HepG2 (cell line): ENCODE results near the gene XPNPEP1. TPM values are rescaled to one million over a fixed set of nuclear protein-coding genes. Genes with fewer than 3 reads are reported as not detected.

Experiments used
- ATAC-seq: fragments of 200-7000 bp; cut with Tn5 transposase; 3 replicates; pipeline ENCODE4 v1.9.1; 2020; ENCODE audit warnings: mild to moderate bottlenecking, moderate library complexity
- BruUV-seq: library from RNA; stranded (reverse); fragments of 400-500 nt; replicated peaks from 2 replicates; lab custom pipeline; 2021; lab: Mats Ljungman, UMichigan
- CTCF ChIA-PET: fragments of 300-600 bp; formaldehyde crosslinking; extraction: SDS; loops from one replicate; lab custom pipeline; 2021; ENCODE audit warnings: low total read pairs, inconsistent platforms, low intra/inter-chr PET ratio; lab: Yijun Ruan, JAX
- POLR2A ChIA-PET: fragments of 350-600 bp; sonication (Branson Sonifier 250); formaldehyde crosslinking; loops from one replicate; lab custom pipeline; 2020; ENCODE audit warnings: antibody characterized with exemption, inconsistent platforms; lab: Yijun Ruan, JAX
- DNase-seq: peaks from one replicate; pipeline ENCODE4 v3.0.0-alpha.2; 2015; ENCODE audit warnings: low spot score
- FAIRE-seq: peaks from 3 replicates; lab custom pipeline; 2011; peaks lifted over from hg19 to GRCh38; lab: Jason Lieb, UNC
- H2AFZ ChIP-seq: one replicate; pipeline ENCODE4 v1.6.1; 2011; ENCODE audit warnings: low read length, inconsistent platforms
- H3K27ac ChIP-seq: fragments of 300-600 bp; 3 replicates; pipeline ENCODE4 v1.8.0; 2011; ENCODE audit warnings: mixed run types, mild to moderate bottlenecking, mixed read lengths, low read length, inconsistent platforms; ENCODE audit not compliant: insufficient read depth; ENCODE audit errors: extremely low read length
- H3K27me3 ChIP-seq, 2 experiments: fragments of 200-600 bp in 1 of 2; 2 replicates in 1 of 2; 3 replicates in 1 of 2; pipeline versions ENCODE4 v1.6.0 to v1.8.0; 2011; ENCODE audit warnings: low read length in 2 of 2, mild to moderate bottlenecking in 2 of 2, moderate library complexity in 2 of 2, inconsistent platforms in 1 of 2; ENCODE audit not compliant: insufficient read depth in 2 of 2, control insufficient read depth in 1 of 2
- H3K36me3 ChIP-seq, 2 experiments: fragments of 200-600 bp in 1 of 2; replicated peaks in 1 of 2; 2 replicates in 1 of 2; 3 replicates in 1 of 2; pipeline versions ENCODE4 v1.5.1 to v1.8.0; 2011; ENCODE audit warnings: low read length in 2 of 2, inconsistent platforms in 1 of 2; ENCODE audit not compliant: insufficient read depth in 2 of 2, control insufficient read depth in 1 of 2
- H3K4me1 ChIP-seq: 2 replicates; pipeline ENCODE4 v1.5.1; 2012; ENCODE audit warnings: low read length, inconsistent platforms; ENCODE audit not compliant: insufficient read depth
- H3K4me2 ChIP-seq: 2 replicates; pipeline ENCODE4 v1.6.0; 2011; ENCODE audit warnings: low read depth, low read length, inconsistent platforms
- H3K4me3 ChIP-seq, 3 experiments: fragments of 200-600 bp in 1 of 3; sonication (generic), shearing (Covaris generic) in 1 of 3; replicated peaks in 1 of 3; 2 replicates each; pipeline ENCODE4 v1.5.1; 2011 to 2016; ENCODE audit warnings: low read length in 3 of 3, inconsistent platforms in 2 of 3, low read depth in 2 of 3, mild to moderate bottlenecking in 2 of 3, control low read depth in 1 of 3, mixed read lengths in 1 of 3; ENCODE audit not compliant: insufficient read depth in 1 of 3
- H3K79me2 ChIP-seq: one replicate; pipeline ENCODE4 v1.6.1; 2011; ENCODE audit warnings: low read length, inconsistent platforms; ENCODE audit not compliant: insufficient read depth
- H3K9ac ChIP-seq: 2 replicates; pipeline ENCODE4 v1.6.0; 2011; ENCODE audit warnings: mild to moderate bottlenecking, low read depth, low read length, inconsistent platforms; ENCODE audit not compliant: insufficient read depth
- H3K9me3 ChIP-seq: 2 replicates; pipeline ENCODE4 v1.5.1; 2012; ENCODE audit warnings: mild to moderate bottlenecking, low read length
- H4K20me1 ChIP-seq: 2 replicates; pipeline ENCODE4 v1.6.0; 2011; ENCODE audit warnings: inconsistent platforms, mild to moderate bottlenecking, low read length, moderate library complexity; ENCODE audit not compliant: insufficient read depth
- CEBPB ChIP-seq: IDR thresholded peaks from 2 replicates; pipeline ENCODE4 v1.6.1; 2011; ENCODE audit warnings: low read depth, low read length, improper control_type of control experiment, borderline replicate concordance
- CEBPG ChIP-seq: IDR thresholded peaks from 2 replicates; pipeline ENCODE4 v1.6.1; 2016
- GABPA ChIP-seq, 2 experiments: IDR thresholded peaks; 2 replicates each; pipeline ENCODE4 v1.6.1; 2011 to 2016; ENCODE audit warnings: low read depth in 2 of 2, low read length in 1 of 2, missing biosample characterization in 1 of 2, missing genetic modification characterization in 1 of 2
- GATAD2A ChIP-seq: IDR thresholded peaks from 2 replicates; pipeline ENCODE4 v1.6.1; 2016
- NFRKB ChIP-seq: fragments of 450-650 bp; IDR thresholded peaks from 2 replicates; pipeline ENCODE4 v1.6.1; 2017
- TAF1 ChIP-seq: sonication (generic); formaldehyde crosslinking; IDR thresholded peaks from 2 replicates; pipeline ENCODE4 v1.4.0; 2020; ENCODE audit warnings: missing genetic modification reagents
- TBP ChIP-seq: sonication (generic); formaldehyde crosslinking; IDR thresholded peaks from 2 replicates; pipeline ENCODE4 v1.5.0; 2020; ENCODE audit warnings: missing genetic modification reagents
- ZBTB8A ChIP-seq: sonication (generic); formaldehyde crosslinking; IDR thresholded peaks from 2 replicates; pipeline ENCODE4 v1.4.0; 2020; ENCODE audit warnings: mild to moderate bottlenecking, low read depth, missing genetic modification reagents, borderline replicate concordance
- ZNF558 ChIP-seq: sonication (generic); formaldehyde crosslinking; IDR thresholded peaks from 2 replicates; pipeline ENCODE4 v1.9.0; 2022; ENCODE audit warnings: mild to moderate bottlenecking, missing genetic modification reagents, borderline replicate concordance
- ZNF678 ChIP-seq: sonication (generic); formaldehyde crosslinking; IDR thresholded peaks from 2 replicates; pipeline ENCODE4 v1.4.0; 2020; ENCODE audit warnings: mild to moderate bottlenecking, missing genetic modification reagents
- ZNF841 ChIP-seq: sonication (generic); formaldehyde crosslinking; IDR thresholded peaks from 2 replicates; pipeline ENCODE4 v1.8.1; 2023; ENCODE audit warnings: missing genetic modification reagents, borderline replicate concordance
- ZNF883 ChIP-seq: sonication (generic); formaldehyde crosslinking; IDR thresholded peaks from 2 replicates; pipeline ENCODE4 v1.5.1; 2020; ENCODE audit warnings: mild to moderate bottlenecking, missing genetic modification reagents; ENCODE audit errors: not compliant biosample characterization
- WGBS: methylation state at CpG from one replicate; pipeline ENCODE4 v1.1.6; 2017; ENCODE audit warnings: low lambda C conversion rate; 5-methylcytosine and 5-hydroxymethylcytosine counted together
- in situ Hi-C: cut with HindIII; loops from 2 replicates; pipeline ENCODE4 v1.10.0; 2017; ENCODE audit warnings: low pct_unique_long_range_greater_than_20kb; ENCODE audit not compliant: extremely low pct_ligation_motif_present
- intact Hi-C: fragments of 100-400 bp; cut with micrococcal nuclease; formaldehyde crosslinking; loops from one replicate; pipeline ENCODE4 v1.10.0; 2022; ENCODE audit not compliant: unreplicated experiment
- polyA plus RNA-seq, 8 experiments: library from polyadenylated mRNA; depleted of rRNA in 3 of 8; stranded (reverse) in 7 of 8; unstranded in 1 of 8; fragments of >200 nt; fragmentation: Illumina TruSeq in 4 of 8; extraction: Trizol in 4 of 8; gene quantifications; 2 replicates each; pipeline versions ENCODE4 v1.2.1 to v1.2.3, GENCODE V29; 2011 to 2016; ENCODE audit warnings: low read depth in 4 of 8, missing spikeins in 1 of 8, mixed read lengths in 1 of 8; ENCODE audit not compliant: insufficient read depth in 1 of 8
- total RNA-seq, 5 experiments: library from RNA; depleted of rRNA; stranded (reverse); fragments of >200 nt; fragmentation: Illumina TruSeq; extraction: Trizol; gene quantifications; 2 replicates each; pipeline ENCODE4 v1.2.3, GENCODE V29; 2016; ENCODE audit warnings: low read depth in 1 of 5
- TF ChIP-seq, protein P1 (sequence below): sonication (generic); formaldehyde crosslinking; IDR thresholded peaks from 2 replicates; pipeline ENCODE4 v1.5.0; 2020; ENCODE audit warnings: missing genetic modification reagents
- TF ChIP-seq, protein P2 (sequence below): sonication (generic); formaldehyde crosslinking; IDR thresholded peaks from 2 replicates; pipeline ENCODE4 v1.4.0; 2020; ENCODE audit warnings: missing genetic modification reagents
- TF ChIP-seq, protein P3 (sequence below), 2 experiments: sonication (generic) in 1 of 2; formaldehyde crosslinking in 1 of 2; IDR thresholded peaks; 2 replicates each; pipeline versions ENCODE4 v1.4.0 to v1.6.1; 2018 to 2020; ENCODE audit warnings: missing genetic modification reagents in 2 of 2, borderline replicate concordance in 1 of 2, low read depth in 1 of 2, mild to moderate bottlenecking in 1 of 2, missing biosample characterization in 1 of 2

Gene XPNPEP1
- total and polyA plus RNA-seq, 2 of the 13 experiments (the other 11 are each of a cell fraction or from before 2014, with no cell fraction given) = 30.3 to 55.5 TPM

DNA sequence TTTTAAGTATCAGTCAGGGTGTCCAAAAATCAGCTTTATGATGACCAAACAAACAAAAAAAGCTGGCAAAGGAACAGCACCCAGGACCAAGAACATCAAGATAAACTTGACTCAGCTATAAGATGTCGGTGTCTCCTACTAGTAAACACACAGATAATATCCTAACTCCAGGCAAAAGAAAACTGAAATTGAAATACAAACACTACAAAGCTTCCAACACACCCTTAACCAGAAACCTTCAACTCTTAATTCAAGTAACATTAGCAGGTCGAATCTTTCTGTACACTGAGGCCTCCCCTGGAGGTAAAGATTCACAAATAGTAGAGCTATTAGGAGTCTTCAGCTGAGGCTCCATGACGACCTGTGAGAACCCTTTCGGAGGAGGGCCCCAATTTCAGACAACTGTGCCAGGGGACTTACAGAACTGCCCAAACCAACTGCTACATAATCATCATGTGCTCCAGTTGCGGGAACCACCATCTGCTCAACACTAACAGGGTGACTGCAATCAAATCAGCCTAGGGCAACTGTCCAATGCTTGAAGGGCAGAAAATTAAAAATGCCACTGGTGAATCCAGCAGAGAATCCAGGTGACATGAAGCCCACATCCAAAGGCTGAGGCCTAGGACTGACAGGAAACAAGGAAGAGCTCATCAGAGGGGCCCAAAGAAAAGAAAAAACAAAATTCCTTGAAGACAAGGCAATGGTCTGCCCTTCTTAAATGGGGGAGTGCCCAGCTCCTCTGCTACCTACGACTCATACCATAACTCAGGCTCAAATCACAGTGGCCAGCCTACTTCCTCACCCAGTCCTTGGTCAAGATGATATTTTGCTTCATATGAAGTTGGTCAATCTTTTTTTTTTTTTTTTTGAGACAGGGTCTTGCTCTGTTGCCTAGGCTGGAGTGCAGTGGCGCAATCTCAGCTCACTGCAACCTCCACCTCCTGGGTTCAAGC lies 20.0 kb downstream of the XPNPEP1 start:
- Histone ChIP-seq H3K79me2 (peaks cover 2% of the 10 kb centered on the region), H3K27ac (no peak overlapping the region), H3K27me3 (no peaks in the 10 kb centered on the region; a peak in 1 of 5 replicates), H4K20me1 (no peaks in the 10 kb centered on the region), H3K4me1 (peaks cover 13% of the 10 kb centered on the region), H2AFZ (no peak overlapping the region), H3K9ac (no peak overlapping the region), H3K9me3 (no peaks in the 10 kb centered on the region), H3K36me3 (peaks cover 9 to 23% of the 10 kb centered on the region in 2 experiments; a peak in 4 of 5 replicates), H3K4me2 (no peak overlapping the region), H3K4me3 (no peak overlapping the region)
- no TSS peak for BruUV-seq
- FAIRE-seq = no peak
- WGBS = 89% methylated on average over 6 of the region's 7 CpGs
- in situ Hi-C loops (no loop called here), intact Hi-C loops (no loop called here)
- TF ChIP-seq TAF1 = no peak
- no peak for TF ChIP-seq ZBTB8A (CRISPR knock-in tag)
- no peak for TF ChIP-seq ZNF841
- TF ChIP-seq ZNF883 (CRISPR knock-in tag) = no peak
- TF ChIP-seq TBP = no peak
- no peak for TF ChIP-seq CEBPG (CRISPR knock-in tag)
- TF ChIP-seq, protein P1, sequence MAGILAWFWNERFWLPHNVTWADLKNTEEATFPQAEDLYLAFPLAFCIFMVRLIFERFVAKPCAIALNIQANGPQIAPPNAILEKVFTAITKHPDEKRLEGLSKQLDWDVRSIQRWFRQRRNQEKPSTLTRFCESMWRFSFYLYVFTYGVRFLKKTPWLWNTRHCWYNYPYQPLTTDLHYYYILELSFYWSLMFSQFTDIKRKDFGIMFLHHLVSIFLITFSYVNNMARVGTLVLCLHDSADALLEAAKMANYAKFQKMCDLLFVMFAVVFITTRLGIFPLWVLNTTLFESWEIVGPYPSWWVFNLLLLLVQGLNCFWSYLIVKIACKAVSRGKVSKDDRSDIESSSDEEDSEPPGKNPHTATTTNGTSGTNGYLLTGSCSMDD = no peak
- no peak for TF ChIP-seq NFRKB
- TF ChIP-seq ZNF558 (CRISPR knock-in tag) = no peak
- TF ChIP-seq, protein P2, sequence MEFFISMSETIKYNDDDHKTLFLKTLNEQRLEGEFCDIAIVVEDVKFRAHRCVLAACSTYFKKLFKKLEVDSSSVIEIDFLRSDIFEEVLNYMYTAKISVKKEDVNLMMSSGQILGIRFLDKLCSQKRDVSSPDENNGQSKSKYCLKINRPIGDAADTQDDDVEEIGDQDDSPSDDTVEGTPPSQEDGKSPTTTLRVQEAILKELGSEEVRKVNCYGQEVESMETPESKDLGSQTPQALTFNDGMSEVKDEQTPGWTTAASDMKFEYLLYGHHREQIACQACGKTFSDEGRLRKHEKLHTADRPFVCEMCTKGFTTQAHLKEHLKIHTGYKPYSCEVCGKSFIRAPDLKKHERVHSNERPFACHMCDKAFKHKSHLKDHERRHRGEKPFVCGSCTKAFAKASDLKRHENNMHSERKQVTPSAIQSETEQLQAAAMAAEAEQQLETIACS = no peak
- no peak for TF ChIP-seq ZNF678
- TF ChIP-seq, protein P3, sequence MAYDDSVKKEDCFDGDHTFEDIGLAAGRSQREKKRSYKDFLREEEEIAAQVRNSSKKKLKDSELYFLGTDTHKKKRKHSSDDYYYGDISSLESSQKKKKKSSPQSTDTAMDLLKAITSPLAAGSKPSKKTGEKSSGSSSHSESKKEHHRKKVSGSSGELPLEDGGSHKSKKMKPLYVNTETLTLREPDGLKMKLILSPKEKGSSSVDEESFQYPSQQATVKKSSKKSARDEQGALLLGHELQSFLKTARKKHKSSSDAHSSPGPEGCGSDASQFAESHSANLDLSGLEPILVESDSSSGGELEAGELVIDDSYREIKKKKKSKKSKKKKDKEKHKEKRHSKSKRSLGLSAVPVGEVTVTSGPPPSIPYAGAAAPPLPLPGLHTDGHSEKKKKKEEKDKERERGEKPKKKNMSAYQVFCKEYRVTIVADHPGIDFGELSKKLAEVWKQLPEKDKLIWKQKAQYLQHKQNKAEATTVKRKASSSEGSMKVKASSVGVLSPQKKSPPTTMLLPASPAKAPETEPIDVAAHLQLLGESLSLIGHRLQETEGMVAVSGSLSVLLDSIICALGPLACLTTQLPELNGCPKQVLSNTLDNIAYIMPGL (CRISPR knock-in tag; IDR thresholded peaks at IDR 0.05; ENCODE audit: borderline replicate concordance in 1 of 2, low read depth in 1 of 2) = no peak
- no peak for TF ChIP-seq GABPA (IDR thresholded peaks at IDR 0.05; ENCODE audit: low read depth, low read length)
- no peak for TF ChIP-seq GABPA (CRISPR knock-in tag; IDR thresholded peaks at IDR 0.05; ENCODE audit: low read depth)
- no peak for TF ChIP-seq CEBPB
- no peak for TF ChIP-seq GATAD2A
- no peak for DNase-seq
- CTCF ChIA-PET = no interaction called here
- POLR2A ChIA-PET = no interaction called here
- no peak for ATAC-seq
